NCI-H345 treated with DMSO at 0.1 percent for 48 hours (cell line): ENCODE measurements around the gene EDNRB.
"Not testable (repeated sequence)": the region's sequence is repeated elsewhere in the genome, so short reads cannot be mapped to it uniquely, and the experiment has no call there.

ENCODE experiments used
- DNase-seq: peaks from one replicate; lab custom pipeline; 2025; ENCODE audit not compliant: unreplicated experiment; lab: John Stamatoyannopoulos, UW

Gene EDNRB

DNA sequence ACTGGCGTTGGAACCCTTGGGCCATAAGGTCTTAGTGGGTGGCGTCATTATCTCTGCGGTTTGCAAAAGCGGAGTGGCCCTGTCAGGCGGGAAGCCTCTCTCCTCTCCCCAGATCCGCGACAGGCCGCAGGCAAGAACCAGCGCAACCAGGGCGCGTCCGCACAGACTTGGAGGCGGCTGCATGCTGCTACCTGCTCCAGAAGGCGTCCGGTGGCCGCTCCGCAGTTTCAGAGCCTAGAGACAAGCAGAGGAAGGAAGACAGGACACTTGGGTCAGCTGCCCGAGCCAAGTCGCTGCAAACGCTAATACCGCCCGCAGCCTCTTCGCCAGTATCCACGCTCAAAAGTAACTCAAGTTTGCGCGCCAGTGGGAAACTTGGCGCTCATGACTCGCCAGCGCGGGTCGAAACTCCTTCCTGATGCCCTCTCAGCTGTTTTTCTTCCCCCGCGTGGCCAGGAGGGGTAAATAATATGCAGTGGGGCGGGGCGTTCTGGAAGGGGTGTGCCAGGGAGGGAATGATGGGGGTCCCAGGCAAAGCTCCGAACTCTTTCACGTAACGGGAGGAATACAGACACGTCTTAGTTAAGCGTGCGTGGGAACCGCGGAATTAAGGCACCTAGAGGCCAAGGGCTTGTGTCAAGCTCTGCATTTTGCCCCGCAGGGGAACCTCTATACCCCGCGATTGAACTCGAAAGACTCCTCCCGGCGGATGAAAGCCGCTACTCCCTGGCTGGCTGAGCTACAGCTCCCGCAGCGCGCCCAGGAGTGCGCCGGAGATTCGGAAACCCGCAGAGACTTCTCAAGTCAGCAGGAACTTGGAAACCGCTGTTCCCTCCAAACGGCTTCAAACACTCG lies at the start of gene EDNRB:
Gene EDNRB (minus strand): TSS at position 441 of the 855 bp plus-strand sequence. CDS start 258 bp downstream, at position 183.
- no peak for DNase-seq

DNA sequence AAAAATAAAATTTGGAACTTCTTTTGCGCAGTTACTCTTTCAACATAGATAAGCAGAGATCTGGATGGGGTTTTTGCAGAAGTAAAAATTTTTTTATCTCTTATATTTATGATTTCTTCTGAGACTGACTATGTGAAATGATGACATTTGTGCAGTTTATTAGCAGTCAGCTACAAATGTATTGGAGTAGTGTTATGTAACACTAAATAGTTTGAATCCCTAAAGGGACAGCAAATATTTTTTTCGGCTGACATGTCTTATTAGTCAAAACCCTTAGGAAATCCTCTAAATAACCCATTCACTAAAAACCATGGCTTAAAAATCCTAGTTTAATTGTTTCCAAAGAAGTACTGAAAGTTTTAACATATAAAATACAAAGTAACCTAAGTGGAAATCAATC lies 48.0 kb upstream of the EDNRB start:
- DNase-seq, result no peak

DNA sequence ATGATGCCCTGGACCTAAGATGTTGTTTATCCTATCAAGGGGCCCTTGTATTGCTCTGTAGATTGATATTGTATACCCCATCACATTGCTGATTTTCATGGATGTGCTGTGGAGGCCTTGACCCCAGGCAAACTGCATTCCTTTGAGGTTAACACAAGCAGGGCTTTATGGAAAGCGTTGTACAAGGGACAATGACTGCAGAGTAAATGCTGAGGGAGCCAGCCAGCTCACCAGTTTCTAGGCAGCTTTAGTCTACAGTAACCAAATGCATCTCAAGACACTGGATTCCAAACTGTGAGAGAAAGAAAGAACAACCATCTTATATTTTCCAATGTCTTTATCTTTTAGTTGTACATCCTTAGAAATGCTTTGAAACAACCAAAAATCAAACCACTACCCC lies 34.1 kb upstream of the EDNRB start:
- DNase-seq, result no peak

DNA sequence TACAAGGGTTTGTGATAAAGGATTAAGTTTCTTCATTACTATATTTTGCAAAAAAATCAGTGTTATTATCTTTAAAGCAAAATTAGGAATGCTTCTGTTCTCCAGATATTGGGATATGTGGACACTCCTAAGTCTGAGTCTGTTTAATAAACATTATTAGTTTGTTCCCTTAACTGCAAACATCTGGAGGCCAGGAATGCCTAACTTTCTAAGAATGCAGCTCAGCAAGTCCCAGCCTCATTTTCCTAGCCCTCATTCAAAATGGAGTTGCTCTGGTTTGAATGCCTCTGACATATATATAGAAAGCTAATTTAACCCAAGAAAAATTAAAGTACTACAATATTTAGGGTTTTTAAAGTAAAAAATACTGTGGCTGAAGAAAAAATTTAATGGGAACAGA lies 33.6 kb upstream of the EDNRB start:
- DNase-seq, result no peak

DNA sequence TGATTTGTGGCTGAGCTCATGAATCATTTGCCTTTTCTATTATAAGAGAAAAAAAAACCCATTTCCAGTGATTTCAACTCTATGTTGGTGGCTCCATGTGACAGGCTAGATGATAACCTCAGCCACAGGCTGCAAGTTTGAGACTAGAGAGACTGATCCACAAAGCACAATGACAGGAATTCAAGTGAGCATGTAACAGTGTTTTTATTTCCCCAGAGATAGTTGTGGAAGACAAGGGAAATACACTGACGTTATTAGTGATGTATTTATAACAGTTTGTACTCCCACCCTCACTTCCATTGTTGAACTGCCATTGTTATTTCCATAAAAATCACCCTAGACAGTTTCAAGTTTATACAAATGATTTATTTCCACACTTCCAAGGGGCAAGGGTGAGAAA lies 27.9 kb upstream of the EDNRB start:
- no peak for DNase-seq

DNA sequence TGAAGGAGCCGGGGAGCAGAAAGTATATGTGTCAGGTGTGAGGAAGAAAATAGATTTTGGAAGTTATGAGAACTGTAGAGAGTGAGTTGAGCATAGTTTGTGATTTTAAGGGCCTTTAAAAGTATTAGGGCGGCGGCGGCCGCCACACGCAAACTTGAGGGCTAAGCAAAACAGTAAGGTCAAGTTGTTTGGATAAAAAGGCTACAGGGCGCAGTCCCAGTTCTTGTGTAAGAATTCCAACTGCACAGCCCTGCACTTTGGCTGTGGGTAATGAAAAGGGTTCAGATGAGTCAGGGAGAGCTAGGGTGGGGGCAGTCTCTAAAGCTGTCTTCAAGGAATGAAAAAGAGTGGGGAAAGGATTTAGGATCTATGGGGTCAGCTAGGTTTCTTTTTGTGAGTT lies 16.4 kb upstream of the EDNRB start:
- DNase-seq, result not testable (repeated sequence)

DNA sequence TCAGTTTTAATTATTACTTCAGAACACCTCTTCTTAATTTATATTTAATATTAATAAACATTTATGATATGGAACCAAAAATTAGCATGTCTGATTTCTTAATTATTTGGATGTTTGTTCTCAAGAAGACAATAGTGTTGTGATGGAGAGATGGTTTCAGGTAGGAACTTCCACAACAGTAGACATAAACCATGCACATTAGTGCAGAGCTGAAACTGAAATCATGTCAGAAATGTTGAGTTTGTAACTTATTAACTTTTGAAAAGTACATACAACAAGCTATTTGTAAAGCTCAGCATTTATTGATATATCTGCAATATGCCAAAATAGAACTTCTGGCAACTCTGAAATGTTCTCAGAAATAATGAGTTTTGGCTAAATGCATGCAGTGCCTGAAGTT lies 11.8 kb upstream of the EDNRB start:
- DNase-seq, result no peak

DNA sequence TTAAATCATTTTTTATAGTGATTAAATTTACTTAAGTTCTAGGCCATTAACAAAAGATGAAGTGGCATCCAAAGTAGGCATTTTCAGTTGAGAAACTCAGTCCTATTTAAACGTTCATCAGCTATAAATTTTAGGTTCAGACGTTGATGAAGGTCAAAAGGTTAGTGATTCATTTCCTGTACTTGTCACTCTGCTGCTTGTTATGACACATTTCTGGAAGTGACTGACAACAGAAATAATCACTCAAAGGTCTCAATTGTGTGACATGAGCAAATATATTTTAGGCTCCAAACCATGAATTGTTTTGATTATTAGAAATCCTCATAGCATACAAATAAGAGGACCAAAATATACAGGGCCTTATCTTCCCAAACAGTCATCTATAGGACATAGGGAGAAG lies 10.3 kb upstream of the EDNRB start:
- no peak for DNase-seq

DNA sequence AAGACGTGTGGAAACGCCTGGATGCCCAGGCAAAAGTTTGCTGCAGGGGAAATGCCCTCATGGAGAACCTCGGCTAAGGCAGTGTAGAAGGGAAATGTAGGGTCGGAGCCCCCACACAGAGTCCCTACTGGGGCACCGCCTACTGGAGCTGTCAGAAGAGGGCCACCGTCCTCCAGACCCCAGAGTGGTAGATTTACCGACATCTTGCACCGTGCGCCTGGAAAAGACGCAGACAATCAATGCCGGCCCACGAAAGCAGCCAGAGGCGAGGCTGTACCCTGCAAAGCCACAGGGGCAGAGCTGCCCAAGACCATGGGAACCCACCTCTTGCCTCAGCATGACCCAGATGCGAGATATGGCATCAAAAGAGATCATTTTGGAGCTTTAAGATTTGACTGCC lies 7.0 kb upstream of the EDNRB start:
- no peak for DNase-seq

DNA sequence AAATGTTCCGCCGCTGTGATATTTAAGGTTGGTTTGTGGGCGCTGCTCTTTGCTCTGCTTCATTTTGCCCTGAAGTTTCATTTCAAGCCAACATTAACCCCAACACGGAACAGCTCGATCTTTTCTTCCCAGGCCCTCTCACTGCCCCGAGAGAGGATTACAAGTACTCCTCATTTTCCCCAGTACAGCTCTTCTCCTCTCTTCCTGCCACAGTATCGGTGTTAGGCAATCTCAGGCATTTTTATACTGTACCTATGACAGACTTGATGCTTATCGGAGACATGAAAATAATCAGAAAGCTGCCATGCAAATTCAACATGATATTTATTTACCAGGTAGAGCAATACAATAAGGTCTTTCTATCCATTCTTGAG lies 1.3 kb upstream of the EDNRB start:
- DNase-seq, result no peak

DNA sequence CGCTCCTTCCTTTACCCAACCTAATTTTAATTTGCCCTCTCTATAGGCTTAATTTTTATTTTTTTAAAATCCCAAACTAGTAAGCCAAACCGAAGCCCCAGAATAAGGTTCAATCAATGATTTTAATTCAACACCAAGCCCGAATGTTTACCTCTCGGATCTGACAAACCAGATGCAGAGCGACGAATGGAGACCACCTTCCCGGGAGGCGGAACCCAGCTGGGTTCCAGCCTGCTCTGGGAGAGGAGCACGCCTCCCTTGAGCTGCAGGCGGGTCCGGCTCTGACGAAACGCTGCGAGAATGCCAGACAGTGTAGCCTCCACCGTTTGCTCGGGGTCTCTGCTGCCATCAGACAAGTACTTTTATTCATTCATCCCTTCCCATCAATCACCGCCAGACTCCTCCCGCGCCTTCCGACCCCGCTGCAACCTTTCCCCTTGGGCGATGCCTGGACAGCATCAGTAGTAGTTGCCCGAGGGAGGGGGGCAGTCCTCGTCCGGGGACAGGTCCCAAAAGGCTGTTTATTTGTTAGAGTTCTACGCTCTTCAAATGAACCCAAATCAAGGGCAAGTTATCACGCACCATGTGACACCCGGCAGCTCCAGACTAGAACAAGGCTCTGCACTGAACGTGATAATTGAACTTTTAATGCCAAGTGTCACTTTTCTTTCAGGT lies 752 bp upstream of the EDNRB start:
- no peak for DNase-seq

DNA sequence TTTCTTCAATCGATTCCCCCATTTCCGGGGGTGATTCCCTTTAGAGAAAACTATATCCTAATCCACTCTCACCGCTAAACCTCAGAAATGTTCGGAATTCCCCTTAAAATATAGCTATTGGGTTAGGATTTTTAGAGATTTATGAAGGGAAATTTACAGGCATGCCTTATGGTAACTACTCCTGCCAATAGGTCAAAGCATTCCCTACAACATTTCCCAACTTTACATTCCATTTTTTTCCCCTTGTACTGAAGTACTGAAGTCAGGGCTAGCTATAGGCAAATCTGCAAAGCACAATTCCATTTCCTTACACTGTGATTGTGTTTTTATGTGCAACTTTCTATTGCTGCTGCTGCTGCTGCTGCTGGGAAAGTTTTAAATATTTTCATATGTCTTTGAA lies 2.1 kb downstream of the EDNRB start:
- no peak for DNase-seq

DNA sequence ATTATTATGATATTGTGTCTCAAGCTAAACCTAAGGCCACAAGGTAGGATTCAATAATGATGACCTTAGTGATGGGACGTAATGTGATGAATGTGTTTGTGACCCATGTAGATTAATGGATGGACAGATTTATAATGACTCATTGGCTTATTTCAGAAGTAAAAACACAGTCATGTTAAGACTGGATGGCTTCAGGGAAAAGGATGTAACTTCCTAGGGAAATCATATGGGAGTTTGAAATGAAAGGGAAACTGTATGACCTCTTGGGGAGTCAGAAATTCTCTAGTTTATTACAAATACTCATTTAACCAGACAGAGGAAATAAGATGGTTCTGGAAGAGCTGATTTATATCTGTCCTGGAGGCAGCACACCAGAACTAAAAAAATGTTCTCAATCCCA lies 2.9 kb downstream of the EDNRB start:
- DNase-seq, result no peak

DNA sequence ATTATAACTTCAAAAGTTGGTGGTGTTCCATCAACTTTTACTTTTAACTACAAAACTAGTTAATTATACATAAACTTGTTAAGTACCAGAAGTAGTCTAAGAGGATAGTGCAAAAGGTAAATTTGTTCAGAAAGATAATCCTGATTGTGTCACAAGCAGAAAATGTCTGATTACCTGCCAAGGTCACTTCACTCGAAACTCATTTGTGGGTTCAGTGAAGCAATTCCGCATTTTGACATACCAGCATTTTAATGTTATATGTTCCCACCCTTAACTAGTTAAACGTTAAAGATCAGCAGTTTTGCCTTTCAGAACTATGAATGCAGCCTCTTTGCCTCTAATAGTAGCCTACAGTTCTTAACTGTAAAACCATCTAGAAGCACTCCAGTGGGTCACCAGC lies 5.6 kb downstream of the EDNRB start:
- DNase-seq, result no peak

DNA sequence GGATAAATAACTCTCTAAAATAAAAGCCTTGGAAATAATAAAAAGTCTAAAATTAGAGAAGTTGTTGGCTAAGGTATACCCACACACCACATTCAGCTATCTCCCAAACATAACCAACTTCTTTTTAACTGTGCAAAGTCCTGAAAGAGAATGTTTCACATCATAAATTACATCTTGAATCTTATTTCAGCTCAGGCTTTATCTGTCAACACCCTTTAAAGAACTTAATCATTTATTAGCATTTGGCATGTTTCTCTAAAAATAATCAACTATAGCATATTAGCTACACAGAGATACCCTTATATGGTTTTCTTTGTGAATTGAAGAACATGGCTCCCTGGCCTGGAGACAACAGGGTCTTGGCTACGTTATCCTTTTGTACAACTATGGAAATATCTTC lies 6.9 kb downstream of the EDNRB start:
- no peak for DNase-seq

DNA sequence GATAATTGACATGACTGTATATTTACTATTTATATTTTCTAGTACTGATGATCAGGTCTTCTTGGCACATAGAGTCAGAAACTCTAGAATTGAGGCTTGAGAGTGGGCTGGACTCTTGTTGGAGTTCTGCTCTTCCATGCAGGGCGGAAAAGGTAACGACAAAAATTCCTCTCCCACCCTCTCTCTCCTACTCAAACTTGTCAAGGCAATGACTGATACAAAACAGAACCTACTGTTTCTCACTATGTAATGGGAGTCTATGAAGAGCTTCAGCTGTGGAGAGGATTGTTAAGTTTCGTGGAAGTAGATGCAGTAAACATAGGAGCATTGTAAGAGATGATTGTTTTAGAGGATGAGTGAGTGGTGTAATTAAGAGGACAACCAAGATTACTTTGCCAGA lies 8.8 kb downstream of the EDNRB start:
- DNase-seq, result no peak

DNA sequence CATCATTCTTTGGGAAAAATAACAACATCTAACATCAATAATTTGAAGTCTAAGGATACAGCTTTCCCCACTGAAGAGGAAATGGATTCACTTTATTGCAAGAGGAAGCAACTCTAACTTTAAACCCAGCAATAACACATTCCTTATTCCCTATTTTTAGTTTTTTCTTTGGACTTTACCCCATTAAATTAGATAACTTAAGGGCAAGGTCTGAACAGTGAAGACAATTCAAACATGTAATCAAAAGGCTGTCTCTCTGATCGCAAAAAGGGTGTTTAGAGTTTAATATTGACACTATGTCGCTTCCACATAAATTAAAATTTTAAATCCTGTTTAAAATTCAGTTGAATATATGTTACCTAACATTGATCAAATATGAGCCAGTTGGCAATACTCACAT lies 10.1 kb downstream of the EDNRB start:
- no peak for DNase-seq

DNA sequence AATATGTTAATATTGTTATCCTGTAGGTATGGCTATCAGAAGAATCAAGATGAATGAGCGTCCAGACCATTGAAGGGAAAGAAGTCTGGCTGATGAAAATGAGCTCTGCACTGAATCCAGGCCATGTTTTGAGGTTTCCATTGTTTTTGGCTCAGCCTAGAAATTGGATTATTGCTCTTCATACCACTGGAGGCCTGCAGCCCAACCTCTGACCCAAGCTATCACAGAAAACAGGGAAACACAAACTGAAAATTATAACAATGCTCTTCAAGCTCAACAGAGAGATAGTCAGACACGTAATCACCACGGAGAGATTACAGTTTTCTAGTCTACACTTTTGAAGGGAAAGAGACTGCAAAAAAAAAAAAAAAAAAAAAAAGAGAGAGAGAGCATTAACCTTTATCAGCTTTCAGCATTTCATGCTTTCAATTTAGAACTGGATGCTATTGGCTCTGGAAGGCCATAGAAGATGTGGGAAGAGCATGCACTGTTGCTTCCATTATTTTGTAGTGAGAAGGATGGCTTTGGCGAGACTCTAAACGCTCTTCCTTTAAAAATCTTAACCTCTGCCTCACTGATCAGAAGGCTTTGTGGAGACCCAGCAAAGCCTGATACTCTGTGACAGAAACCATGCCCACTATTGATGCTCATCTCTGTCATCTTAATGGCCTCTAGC lies 10.8 kb downstream of the EDNRB start:
- no peak for DNase-seq

DNA sequence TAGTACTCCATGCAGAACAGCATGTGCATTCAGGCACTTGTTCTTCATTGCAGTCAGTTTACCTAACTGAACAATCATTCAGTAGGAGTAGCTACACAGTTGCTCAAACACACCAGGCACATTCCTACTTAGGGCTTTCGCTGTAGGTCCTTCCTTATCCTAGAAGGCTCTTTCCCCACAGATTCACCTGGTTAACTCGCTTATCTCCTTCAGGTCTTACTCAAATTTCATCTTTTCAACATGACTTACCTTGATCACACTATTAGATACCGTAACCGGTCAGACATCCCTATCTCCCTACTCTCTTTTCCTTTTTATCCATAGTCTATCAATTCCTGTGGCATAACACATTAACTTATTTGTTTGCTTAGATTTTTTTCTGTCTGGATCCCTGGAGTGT lies 14.6 kb downstream of the EDNRB start:
- DNase-seq, result no peak

DNA sequence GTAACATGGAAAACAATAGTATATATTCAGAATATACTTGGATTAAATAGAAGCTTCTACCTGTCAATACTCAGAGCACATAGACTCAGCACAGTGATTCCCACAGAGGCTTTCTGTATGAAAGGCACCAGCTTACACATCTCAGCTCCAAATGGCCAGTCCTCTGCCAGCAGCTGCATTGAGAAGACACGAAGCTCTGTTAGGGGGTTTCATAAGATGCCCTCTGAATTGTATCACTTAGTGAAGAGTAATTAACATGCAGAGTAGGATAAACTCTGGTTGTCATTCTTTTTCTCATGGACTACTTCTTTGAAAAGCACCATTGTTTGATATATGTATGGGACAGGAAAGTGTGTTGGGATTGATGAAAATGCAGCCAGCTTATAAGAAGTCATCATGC lies 15.2 kb downstream of the EDNRB start:
- DNase-seq, result no peak

DNA sequence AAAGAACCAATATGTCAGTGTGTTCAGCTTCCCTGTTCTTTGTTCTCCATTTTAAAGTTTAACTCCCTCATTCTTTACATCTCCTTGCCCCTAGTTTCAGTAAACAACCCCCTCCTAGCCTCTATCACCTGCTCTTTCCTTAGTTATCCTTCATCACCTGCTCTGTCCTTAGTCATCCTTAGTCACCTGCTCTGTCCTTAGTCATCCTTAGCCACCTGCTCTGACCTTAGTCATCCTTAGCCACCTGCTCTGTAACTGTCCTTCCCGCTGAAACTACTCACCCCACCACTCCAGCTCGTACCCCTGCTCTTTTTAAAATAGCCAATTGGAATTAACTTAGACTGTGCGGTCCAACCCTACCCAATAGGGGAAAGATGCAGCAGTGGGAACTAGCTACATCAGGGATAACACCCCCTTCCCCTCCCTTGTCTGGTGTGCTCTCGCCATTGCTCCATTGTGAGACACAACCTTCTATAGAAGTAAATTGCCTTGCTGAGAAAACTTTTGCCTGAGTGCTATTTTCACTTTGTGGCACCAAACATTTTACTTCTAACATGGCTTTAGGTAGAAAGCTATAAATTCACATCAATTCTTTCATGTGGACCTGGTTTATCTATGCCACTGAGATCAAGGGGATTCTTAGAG lies 16.2 kb downstream of the EDNRB start:
- no peak for DNase-seq

DNA sequence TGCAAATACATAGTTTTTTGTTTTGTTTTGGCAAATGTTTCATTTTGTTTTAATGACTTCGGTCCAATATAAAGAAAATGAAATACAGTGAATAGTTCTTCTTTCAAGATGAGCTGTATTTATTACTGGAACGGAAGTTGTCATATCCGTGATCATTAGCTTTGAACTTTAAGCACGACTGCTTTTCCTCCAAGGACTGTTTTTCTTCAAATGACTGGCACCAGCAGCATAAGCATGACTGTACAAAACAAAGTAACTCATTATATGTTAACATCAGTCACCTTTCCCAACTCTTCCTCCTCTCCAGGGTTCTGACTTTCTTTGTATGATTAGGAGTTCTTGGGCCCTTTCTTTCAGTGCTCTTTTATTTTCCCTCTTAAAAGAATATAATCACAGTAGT lies 20.5 kb downstream of the EDNRB start:
- no peak for DNase-seq
